ENCODE results near the gene SIGLEC12.
"Not testable (repeated sequence)": the region's sequence is repeated elsewhere in the genome, so short reads cannot be mapped to it uniquely, and the experiment has no call there.

Gene SIGLEC12

DNA sequence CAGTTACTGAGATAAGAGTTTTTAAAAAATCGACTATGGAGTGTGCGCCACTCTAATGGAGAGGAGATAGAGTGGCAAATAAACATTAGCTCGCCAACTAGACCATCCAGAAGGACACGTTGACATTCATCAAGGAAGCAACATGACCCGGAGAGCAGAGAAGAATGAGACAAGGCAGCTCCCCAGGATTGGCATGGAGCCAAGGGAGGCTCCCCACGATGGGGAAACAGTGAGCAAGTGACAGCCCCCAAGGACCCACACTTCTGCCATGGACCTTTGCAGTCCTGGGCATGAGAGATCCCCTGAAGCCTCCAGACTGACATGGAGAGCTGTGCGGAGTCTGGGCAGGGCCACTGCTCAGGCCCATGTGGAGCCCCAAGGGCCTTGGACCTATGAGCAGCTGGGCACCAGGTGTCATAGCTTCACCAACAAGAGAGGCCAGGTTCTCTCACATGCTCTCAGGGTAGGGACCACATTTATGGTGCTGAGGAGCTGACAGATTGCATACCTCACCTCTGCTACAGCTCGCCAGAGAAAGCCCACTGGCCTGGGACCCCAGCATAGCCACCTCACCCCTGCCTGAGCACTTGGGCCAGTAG is 23.2 kb upstream of the SIGLEC12 start:
- no peak for DNase-seq (ENCODE audit: low read depth in 2 of 2)

GRCh38 chr19:51521781-51522180 is 20.2 kb upstream of the SIGLEC12 start:
- DNase-seq (ENCODE audit: low read depth in 2 of 2) = no peak

GRCh38 chr19:51521357-51521756 is 19.8 kb upstream of the SIGLEC12 start:
- no peak for DNase-seq (ENCODE audit: low read depth in 2 of 2)

DNA sequence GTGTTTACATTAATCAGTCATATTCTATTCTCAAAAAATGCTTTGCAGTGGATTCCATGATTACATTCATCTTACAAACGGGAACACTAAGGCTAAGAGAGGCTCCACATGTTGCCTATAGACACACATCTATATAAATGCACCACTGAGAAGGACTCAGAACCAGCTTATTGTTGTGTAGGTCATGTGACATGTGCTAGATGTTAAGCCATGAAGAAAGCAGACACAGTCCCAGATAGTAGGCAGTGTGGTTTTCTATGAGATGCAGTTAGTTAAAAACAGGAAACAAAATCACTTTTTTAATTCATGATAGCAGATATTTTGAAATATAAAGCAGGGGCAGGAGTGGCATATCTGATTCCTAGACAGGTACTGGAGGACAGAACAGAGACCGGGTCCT is 19.1 kb upstream of the SIGLEC12 start:
- DNase-seq (ENCODE audit: low read depth in 2 of 2) = no peak

DNA sequence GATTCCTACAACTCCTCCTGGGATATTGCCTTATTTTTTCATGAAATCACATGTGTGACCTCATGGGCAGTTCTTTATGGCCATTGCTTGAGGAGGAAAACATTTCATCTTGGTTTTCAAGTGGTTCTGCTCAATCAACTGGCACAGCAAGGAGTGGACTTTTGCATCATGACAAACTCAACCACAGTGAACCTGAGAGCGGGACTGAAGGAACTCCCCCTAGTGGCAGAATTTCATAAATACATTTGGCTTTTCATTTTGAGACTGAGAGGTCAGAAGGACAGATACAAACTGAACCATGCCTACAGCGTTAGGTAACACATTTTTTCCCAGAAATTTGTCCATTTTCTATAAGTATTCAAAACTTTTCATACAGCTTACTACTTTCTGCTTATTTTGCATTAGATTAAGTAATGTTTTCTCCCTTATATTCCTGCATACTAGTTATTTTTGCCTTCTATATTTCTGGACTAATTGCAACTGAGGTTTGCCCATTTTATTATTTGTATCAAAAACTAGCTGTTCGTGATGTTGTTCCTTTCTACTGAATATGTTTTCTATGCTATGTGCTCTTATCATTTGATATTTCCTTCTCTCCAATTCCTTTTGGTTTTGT is 13.4 kb upstream of the SIGLEC12 start:
- DNase-seq (ENCODE audit: low read depth in 2 of 2) = no peak

- no peak for DNase-seq (ENCODE audit: low read depth in 2 of 2)
These were observed 12.4 kb upstream of the SIGLEC12 start for GRCh38 chr19:51513968-51514367.

DNA sequence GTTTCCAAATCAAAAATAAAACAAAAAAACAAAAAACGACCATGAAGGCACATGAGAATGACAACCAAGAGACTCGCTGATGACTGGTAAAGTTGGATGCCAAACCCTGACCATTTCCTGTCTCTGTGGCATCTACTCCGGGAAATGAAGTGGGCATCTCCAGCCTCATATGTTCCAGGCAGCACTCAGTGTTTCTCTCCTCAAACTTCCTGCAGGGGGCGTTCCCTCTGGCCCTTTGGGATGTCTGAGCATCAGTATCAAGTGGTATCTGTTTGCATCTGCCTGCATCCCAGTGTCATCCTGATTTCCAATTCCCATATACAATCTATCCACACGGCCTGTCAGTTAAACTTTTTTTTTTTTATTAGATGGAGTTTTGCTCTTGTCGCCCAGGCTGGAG is 9.8 kb upstream of the SIGLEC12 start:
- no peak for DNase-seq (ENCODE audit: low read depth in 2 of 2)

DNA sequence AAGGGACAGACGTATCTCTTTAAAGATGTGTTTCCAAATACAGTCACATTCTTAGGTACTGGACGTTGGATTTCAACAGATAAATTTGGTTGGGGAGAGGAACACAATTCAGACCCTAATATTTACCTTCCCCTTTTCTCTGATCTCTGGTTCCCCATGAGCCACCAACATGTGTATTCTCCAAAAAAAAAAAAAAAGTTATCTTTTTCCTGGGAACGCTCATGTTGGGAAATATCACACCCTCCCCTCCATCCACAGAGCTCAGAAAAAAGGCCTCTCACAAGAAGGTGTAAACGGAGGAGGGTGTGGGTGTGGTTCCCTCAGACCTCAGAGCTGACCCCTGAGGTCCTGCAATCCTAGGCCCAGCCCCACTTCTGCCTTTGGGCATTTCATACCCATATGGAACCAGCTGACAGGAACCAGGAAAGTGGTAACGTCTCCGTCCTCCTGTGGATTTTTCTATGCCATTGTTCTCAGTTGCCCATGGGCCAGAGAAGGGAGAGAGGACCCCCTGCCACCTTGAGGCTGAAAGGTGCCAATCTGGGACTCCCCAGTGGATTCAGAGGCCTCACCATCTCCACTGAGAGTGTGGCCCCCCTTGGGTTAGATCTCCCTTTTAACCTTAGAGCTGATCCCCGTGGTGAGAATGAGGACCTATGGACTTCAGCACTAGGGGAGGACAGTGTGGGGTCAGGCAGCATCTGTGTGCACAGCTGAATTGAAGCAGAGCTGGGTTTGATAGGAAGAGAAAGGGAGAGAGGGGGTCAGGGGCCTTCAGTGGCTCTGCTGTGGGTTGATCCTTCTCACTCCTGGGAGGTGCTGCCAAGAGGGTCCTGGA is 8.4 kb upstream of the SIGLEC12 start:
- DNase-seq (ENCODE audit: low read depth in 2 of 2) = no peak

- DNase-seq (ENCODE audit: low read depth in 2 of 2) = no peak
These were observed 6.6 kb upstream of the SIGLEC12 start for GRCh38 chr19:51508059-51508733.

- DNase-seq (ENCODE audit: low read depth in 2 of 2) = no peak
These were observed 6.0 kb upstream of the SIGLEC12 start for GRCh38 chr19:51507640-51508058.

- no peak for DNase-seq (ENCODE audit: low read depth in 2 of 2)
These were observed 5.6 kb upstream of the SIGLEC12 start for GRCh38 chr19:51507192-51507591.

DNA sequence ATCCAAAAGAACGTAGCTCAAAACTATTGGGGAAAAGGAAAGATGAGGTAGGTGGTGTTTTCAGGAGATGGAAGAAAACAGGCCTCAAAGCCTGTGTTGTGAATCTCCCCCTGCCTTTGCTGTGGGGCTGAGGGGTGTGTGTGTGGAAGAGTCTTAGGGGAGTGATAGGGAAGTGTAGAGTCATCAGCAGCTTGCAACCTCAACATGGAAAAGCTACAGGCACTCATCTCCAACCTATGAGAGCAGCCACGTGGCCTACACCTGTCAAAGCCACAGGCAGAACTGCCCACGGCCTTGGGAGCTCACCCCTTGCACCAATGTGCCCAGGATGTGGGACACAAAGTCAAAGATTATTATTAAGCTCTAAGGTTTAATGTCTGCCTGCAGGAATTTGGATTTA is 4.3 kb upstream of the SIGLEC12 start:
- no peak for DNase-seq (ENCODE audit: low read depth in 2 of 2)

DNA sequence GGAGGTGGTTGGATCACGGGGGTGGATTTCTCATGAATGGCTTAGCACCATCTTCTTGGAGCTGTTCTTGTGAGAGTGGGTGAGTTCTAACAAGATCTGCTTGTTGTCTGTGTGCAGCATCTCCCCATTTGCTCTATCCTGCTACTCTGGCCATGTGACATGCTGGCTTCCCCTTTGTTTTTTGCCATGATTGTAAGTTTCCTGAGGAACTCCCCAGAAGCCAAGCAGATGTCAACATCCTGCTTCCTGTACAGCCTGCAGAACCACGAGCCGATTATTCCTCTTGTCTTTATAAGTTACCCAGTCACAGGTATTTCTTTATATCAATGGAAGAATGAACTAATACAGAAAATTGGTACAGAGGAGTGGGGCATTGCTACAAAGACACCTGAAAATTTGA is 2.3 kb upstream of the SIGLEC12 start:
- no peak for DNase-seq (ENCODE audit: low read depth in 2 of 2)

DNA sequence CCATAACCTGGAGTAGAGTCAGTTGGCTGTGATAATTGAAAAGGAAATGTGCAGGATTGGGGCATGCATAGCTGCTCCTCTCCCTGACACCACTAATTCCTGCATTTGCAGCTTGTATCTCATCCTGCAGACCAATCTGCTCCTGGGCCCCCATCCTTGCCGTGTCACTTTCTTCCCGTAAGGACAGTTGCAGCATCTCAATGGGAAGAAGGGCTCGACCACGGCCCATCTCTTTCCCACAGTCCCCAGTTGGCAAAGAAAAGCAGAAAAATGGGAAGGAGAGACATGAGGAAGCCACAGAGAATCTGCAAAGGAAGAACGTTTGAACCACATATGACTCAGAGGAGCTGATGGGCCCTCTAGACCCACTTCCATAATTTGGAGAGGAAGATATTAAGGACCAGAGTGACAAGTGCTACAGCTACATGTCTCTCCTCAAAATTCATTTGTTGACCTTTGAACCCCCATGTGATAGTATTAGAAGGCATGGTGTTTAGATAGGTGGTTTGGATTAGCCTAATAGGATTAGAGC is 1.8 kb upstream of the SIGLEC12 start:
- DNase-seq (ENCODE audit: low read depth in 2 of 2) = no peak

GRCh38 chr19:51500931-51501330 is 669 bp downstream of the SIGLEC12 start:
- DNase-seq (ENCODE audit: low read depth in 2 of 2) = not testable (repeated sequence)

DNA sequence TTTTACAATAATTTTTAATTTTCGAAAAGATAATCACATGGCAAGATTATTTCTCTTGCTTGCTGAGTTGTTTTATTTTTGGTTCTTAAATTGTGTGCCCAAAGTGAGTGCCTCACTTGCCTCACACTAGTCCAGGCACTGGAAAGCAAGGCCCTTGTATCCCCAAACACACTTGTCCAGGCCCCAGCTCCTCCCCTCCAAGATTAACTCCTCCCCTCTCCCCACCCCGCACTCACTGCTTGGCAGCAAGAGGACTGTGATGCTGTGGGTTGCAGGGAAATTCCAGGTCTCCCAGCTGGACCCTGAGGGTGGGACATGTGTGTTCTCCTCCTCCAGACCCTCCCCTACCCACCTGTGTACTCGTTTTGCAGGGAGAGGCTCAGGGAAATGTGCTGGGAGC is 3.9 kb downstream of the SIGLEC12 start:
- DNase-seq (ENCODE audit: low read depth in 2 of 2) = no peak

- no peak for DNase-seq (ENCODE audit: low read depth in 2 of 2)
These were observed 7.8 kb downstream of the SIGLEC12 start for GRCh38 chr19:51493776-51494175.

DNA sequence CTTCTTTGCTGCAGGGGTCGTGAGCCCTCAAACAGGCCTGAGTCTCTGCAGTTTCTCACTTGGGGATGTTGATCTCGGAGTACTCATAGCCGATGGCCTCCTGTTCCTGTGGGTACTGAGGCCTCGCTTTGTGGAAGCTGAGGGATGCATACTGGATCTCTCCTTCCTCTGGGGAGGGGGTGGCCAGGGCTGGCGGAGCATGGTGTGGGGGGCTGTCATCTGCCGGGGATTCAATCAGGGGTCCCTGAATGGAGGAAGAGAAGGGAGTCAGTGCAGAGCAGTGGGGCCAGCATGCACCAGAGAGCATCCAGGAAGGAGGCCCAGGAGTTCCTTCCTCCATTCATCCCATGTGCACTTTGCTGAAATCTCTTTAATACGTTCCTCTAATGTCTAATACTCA is 10.0 kb downstream of the SIGLEC12 start:
- DNase-seq (ENCODE audit: low read depth in 2 of 2) = no peak

GRCh38 chr19:51490676-51491075 is 10.9 kb downstream of the SIGLEC12 start:
- DNase-seq (ENCODE audit: low read depth in 2 of 2) = no peak

DNA sequence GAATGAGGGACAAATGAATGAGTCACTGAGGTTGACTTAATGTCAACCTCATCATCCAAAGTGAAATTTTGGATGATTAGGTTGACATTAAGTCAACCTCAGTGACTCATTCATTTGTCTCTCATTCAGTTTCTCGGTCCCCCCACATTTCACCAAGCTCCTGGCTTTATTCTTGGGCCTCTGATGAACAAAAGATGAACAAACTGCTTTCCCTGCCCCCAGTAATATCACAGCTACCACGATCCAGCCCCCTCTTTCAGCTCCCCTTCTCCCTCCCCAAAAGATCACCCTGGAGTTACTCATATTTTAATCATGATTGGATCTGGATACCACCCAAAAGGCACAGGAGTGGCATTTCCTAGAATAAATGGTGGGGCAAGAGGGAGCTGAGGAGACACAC is 12.5 kb downstream of the SIGLEC12 start:
- DNase-seq (ENCODE audit: low read depth in 2 of 2) = no peak

DNA sequence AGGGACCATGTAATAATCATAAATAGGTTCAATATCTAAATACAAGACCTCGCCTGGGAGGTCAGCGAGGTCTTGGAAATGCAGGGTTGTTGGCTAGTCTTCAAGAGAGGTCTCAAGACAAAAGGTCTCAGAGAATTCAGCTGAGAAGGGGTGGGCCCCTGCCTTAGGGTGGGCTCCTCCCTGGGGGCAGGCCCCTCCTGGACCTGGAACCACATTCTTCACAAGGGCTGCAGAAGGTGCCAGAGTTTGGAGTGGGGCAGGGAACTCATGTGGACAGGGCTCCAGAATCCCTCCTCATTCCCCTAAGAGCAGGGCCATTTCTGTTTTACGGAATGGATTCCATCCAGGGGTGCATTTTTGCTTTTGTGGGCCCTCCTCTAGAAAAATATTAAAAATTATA is 13.1 kb downstream of the SIGLEC12 start:
- no peak for DNase-seq (ENCODE audit: low read depth in 2 of 2)

DNA sequence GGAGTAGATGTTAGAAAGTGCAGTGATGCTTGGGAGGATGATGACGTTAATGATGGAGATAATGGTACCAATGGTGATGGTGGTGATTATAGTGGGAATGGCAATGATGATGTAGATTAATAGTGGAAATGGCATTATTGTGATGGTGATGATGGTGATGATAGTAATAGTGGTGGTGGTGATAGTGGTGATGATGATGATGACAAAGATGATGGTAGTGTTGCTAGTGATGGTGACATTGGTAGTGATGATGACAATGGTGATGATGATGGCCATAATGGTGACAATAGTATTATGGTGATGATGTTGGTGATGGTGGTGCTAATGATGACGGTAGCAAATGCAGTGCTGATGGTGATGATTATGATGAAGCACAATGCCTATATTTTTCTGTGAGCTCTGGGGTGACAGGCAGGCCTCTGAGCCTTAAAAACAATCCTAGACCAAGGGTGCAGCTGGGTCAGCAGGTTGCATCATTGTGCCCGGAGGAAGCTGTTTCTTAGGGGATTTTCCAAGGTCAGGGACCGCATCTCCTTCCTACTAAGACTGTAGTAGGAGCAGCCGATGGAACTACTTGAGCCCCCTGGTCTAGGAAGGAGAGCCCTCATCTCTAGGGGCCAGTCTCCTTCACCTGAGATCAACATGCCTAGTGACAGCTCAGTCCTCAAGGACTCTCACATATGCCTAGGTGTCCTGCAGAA is 15.5 kb downstream of the SIGLEC12 start:
- no peak for DNase-seq (ENCODE audit: low read depth in 2 of 2)
